Spleen (tissue), 11 donors: ENCODE measurements around the gene NCAPG2. TPM values are rescaled to one million over a fixed set of nuclear protein-coding genes. Genes with fewer than 3 reads are reported as not detected.
A peak's percentile ranks its signal among the peaks of the same experiment; 100 is the strongest.

ENCODE experiments used
- DNase-seq: peaks from one replicate; pipeline ENCODE4 v3.0.0-alpha.2; 2020
- H3K27ac ChIP-seq, 8 donors: fragments of 200-600 bp; sonication (generic) in 7 of 8; 1 replicate in 4 of 8; 2 replicates in 4 of 8; pipeline versions ENCODE4 v1.5.0 to v1.8.0; 2016 to 2021; ENCODE audit warnings: inconsistent platforms in 4 of 8, mild to moderate bottlenecking in 4 of 8, moderate library complexity in 1 of 8
- H3K27me3 ChIP-seq, 7 donors: fragments of 200-600 bp; sonication (generic) in 6 of 7; replicated peaks in 1 of 7; 1 replicate in 4 of 7; 2 replicates in 3 of 7; pipeline versions ENCODE4 v1.5.0 to v1.8.0; 2016 to 2021; ENCODE audit warnings: inconsistent platforms in 3 of 7, mild to moderate bottlenecking in 1 of 7
- H3K36me3 ChIP-seq, 6 donors: fragments of 200-600 bp; sonication (generic) in 5 of 6; 1 replicate in 4 of 6; 2 replicates in 2 of 6; pipeline versions ENCODE4 v1.5.0 to v1.8.0; 2016 to 2021; ENCODE audit warnings: inconsistent platforms in 2 of 6
- H3K4me1 ChIP-seq, 6 donors: fragments of 200-600 bp; sonication (generic) in 5 of 6; 1 replicate in 3 of 6; 2 replicates in 3 of 6; pipeline versions ENCODE4 v1.5.0 to v1.8.0; 2016 to 2021; ENCODE audit warnings: inconsistent platforms in 3 of 6
- H3K4me3 ChIP-seq, 8 donors: fragments of 200-600 bp; sonication (generic) in 7 of 8; 1 replicate in 4 of 8; 2 replicates in 4 of 8; pipeline versions ENCODE4 v1.5.0 to v1.8.0; 2016 to 2021; ENCODE audit warnings: inconsistent platforms in 4 of 8, mild to moderate bottlenecking in 4 of 8, moderate library complexity in 2 of 8
- H3K9me3 ChIP-seq, 8 donors: fragments of 200-600 bp; sonication (generic) in 7 of 8; 1 replicate in 4 of 8; 2 replicates in 4 of 8; pipeline versions ENCODE4 v1.5.0 to v1.8.0; 2016 to 2021; ENCODE audit warnings: inconsistent platforms in 4 of 8
- POLR2A ChIP-seq, 3 donors: fragments of 450-650 bp; IDR thresholded peaks; one replicate each; pipeline ENCODE4 v1.5.1; 2017; ENCODE audit warnings: antibody characterized with exemption in 3 of 3, mild to moderate bottlenecking in 1 of 3
- POLR2AphosphoS5 ChIP-seq, 3 donors: sonication (generic); formaldehyde crosslinking; IDR thresholded peaks; one replicate each; pipeline ENCODE4 v1.5.1; 2017; ENCODE audit warnings: antibody characterized with exemption in 3 of 3
- WGBS, 5 donors: extraction: QIAGEN DNeasy Blood & Tissue Kit in 3 of 5; methylation state at CpG; one replicate each; pipeline versions ENCODE4 v1.1.5 to v1.1.7; 2013 to 2018; 5-methylcytosine and 5-hydroxymethylcytosine counted together
- intact Hi-C: fragments of 100-400 bp; cut with DNase I; formaldehyde crosslinking; loops from one replicate; pipeline ENCODE4 v1.15.0; 2023; ENCODE audit warnings: low total_unique reads
- polyA plus RNA-seq, 3 donors: library from polyadenylated mRNA; stranded (reverse); fragments of 200-250 nt; gene quantifications; one replicate each; pipeline ENCODE4 v1.2.1, GENCODE V29; 2013
- total RNA-seq, 7 donors: library from RNA; depleted of rRNA in 3 of 7; stranded (reverse); fragments of >200 nt in 3 of 7; fragmentation: NEBNext Ultra II Directional in 4 of 7; extraction: Animal tissue kit (Norgen Biotek cat#: 25700) in 4 of 7; gene quantifications; one replicate each; pipeline versions ENCODE4 v1.1.0 to v1.2.1, GENCODE V29; 2016 to 2021
- TF ChIP-seq, protein P1 (sequence below), 11 experiments: fragments of 200-600 bp in 7 of 11; fragments of 450-650 bp in 4 of 11; sonication (generic) in 4 of 11; IDR thresholded peaks in 8 of 11; conservative IDR thresholded peaks in 3 of 11; 1 replicate in 7 of 11; 2 replicates in 4 of 11; pipeline versions ENCODE4 v1.4.0 to v1.8.0; 2016 to 2021; ENCODE audit warnings: antibody characterized with exemption in 11 of 11, inconsistent platforms in 4 of 11, mild to moderate bottlenecking in 1 of 11
- donor health status: healthy with polysubstance abuse.
- donor health status: DM: no; HTN: no; CAD: no; lungs with moderate emphysema.
- donor health status: DM: no; HTN: no; CAD: no.
- donor health status: Bipolar disorder and iron deficiency.
- donor health status: healthy.
- donor health status: DM: no; HTN: no; CAD: no.
- donor health status: DM: yes; HTN: yes; CAD: no.

The NCAPG2 gene
- total and polyA plus RNA-seq, 10 donors: 2.2 to 18.0 (median 10.8) TPM

DNA sequence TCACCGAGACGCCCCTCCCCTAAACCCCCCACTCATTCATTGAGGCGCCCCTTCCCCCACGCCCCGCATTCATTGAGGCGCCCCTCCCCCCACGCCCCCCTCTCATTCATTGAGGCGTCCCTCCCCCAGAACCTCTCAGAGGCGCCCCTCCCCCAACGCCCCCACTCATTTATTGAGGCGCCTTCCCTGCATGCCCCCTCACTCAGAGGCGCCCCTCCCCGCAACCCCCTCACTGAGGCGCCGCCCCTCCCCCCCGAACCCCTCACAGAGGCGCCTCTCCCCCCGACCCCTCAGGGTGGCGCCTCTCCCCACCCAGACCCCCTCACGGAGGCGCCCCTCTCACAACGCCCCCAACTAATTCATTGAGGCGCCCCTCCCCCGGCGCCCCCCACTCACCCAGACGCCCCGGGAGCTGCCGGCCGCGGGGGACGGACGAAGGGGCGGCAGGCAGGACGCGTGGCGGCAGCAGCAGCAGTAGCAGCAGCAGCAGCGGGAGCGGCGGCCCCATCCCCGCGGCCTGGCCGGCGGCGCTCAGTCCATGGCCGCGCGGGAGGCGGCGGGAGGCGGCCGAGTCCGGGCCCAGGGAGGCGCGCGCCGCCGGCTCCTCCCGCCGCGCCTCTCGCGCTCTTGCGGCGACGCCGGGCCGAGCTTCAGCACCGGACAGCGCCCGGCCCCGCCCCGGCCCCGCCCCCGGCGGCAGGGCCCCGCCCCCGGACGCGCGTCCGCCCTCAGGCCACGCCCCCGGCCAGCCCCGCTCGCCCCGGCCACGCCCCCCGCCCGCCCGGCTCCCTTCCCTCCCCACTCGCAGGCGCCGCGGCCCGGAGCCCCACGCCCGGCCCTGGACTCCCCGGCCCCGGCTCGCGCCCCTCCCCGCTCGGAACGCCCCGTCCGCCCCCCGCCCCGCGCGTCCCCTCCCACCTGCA lies 117.2 kb downstream of the NCAPG2 start, which contains the start of gene PTPRN2:
Gene PTPRN2, minus strand, starts transcription at position 662 of the 923 bp plus-strand sequence.
- intact Hi-C loops: no loop called here
- H3K27me3 ChIP-seq: peaks cover 0 to 67% (median 49%) of the 10 kb centered on the region in 7 donors
- TF ChIP-seq POLR2AphosphoS5 (IDR thresholded peaks at IDR 0.05) (no peak), POLR2A (IDR thresholded peaks at IDR 0.05) (no peak)
- TF ChIP-seq, protein P1, sequence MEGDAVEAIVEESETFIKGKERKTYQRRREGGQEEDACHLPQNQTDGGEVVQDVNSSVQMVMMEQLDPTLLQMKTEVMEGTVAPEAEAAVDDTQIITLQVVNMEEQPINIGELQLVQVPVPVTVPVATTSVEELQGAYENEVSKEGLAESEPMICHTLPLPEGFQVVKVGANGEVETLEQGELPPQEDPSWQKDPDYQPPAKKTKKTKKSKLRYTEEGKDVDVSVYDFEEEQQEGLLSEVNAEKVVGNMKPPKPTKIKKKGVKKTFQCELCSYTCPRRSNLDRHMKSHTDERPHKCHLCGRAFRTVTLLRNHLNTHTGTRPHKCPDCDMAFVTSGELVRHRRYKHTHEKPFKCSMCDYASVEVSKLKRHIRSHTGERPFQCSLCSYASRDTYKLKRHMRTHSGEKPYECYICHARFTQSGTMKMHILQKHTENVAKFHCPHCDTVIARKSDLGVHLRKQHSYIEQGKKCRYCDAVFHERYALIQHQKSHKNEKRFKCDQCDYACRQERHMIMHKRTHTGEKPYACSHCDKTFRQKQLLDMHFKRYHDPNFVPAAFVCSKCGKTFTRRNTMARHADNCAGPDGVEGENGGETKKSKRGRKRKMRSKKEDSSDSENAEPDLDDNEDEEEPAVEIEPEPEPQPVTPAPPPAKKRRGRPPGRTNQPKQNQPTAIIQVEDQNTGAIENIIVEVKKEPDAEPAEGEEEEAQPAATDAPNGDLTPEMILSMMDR (IDR thresholded peaks at IDR 0.05 in 8 of 11, conservative IDR thresholded peaks at IDR 0.05 in 3 of 11): no peak
- H3K36me3 ChIP-seq: no peaks in the 10 kb centered on the region
- H3K4me1 ChIP-seq: peaks cover 10 to 29% (median 16%) of the 10 kb centered on the region in 6 donors
- peak within 1 kb of the TSS in 6 of 8 donors; percentile 7 to 61 (median 36) for H3K4me3 ChIP-seq
- WGBS, 5 donors: 1 to 4% (median 2%) methylated on average over 10 to 110 of the region's 110 CpGs
- DNase-seq: peak; percentile 77
- H3K27ac ChIP-seq: no peak within 1 kb of the TSS
- peaks cover 0 to 3% (median 0%) of the 10 kb centered on the region in 8 donors for H3K9me3 ChIP-seq

DNA sequence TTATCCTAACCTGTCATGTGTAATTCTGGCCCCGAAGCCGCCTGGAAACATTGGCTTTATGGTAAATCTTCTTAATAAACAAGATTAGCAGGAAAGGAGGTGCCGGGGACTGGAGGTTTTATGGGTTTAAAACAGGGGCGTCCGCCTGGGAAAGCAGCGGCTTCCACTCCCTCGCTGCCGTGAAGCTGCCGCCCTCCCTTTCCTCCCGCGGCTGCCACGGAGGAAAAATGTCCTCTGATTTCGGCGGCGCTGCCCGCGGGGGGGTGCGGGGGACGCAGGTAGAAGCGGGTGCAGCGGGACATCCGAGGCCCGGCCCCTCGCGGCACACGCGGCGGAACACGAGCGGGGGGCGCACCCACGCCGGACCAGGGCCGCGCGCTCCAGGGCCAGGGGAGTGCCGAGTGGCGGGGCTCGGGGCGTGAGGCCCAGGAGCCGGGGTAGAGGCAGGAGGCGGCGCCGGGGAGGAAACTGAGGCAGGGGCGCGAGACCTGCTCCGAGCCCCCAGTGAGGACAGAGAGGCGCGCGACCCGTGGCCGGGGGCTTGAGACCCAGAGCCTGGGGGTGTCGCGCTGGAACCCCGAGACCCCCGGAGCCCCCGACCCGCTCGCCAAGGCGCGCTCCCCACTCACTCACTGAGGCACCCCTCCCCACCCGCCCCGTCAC lies 118.0 kb downstream of the NCAPG2 start:
- peak; percentile 49 for DNase-seq
- WGBS, 5 donors: 8 to 16% (median 9%) methylated on average over 33 to 63 of the region's 63 CpGs
- peaks cover 0 to 75% (median 49%) of the 10 kb centered on the region in 7 donors for H3K27me3 ChIP-seq
- TF ChIP-seq POLR2AphosphoS5 (IDR thresholded peaks at IDR 0.05) (no peak), POLR2A (IDR thresholded peaks at IDR 0.05) (no peak)
- TF ChIP-seq, protein P1 (IDR thresholded peaks at IDR 0.05 in 8 of 11, conservative IDR thresholded peaks at IDR 0.05 in 3 of 11): no peak
- peaks cover 10 to 29% (median 16%) of the 10 kb centered on the region in 6 donors for H3K4me1 ChIP-seq
- H3K9me3 ChIP-seq: peaks cover 0 to under 1% (median 0%) of the 10 kb centered on the region in 8 donors
- H3K36me3 ChIP-seq: no peaks in the 10 kb centered on the region
- peak overlapping the region in 2 of 8 donors; percentile 2 to 61 for H3K4me3 ChIP-seq
- no peak overlapping the region for H3K27ac ChIP-seq
- intact Hi-C loops: no loop called here

DNA sequence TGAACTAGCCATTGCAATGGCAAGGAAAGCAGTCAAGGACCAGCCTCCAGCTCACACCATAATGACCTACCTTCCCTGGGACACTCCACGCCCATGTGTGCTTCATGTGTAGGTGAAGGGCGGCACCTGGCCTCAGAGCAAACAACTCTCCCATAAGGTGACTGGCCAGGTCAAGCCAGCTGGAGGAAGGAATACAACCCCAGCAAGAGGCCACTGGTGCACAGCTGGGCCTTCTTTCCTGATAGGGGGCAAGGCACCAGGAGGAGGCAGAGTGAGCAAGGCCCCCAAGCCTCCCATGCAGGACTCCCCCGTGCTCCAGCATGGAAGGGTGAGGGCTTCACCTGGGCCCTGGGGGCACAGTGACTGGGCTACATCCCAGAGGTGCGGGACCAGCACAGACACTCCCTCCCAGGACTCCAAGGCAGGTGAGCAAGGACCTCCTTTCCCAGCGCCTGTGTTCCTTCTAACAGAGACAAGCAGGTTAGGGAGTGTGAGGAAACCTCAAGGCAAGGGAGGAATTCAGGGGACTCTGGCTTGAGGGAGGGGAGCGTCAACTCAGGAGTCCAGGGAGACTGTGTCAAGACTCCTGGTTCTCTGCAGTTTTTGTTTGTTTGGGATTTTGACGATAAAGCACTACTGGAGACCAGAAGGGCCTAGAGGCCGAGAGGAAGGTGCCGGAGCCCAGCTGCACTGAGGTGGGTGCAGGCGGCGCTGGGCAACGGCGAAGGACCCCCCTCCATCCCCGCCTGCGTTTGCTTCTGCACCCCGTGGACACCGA lies 118.7 kb downstream of the NCAPG2 start:
- intact Hi-C loops: no loop called here
- Histone ChIP-seq H3K27me3 (peaks cover 0 to 79% (median 49%) of the 10 kb centered on the region in 7 donors), H3K36me3 (no peaks in the 10 kb centered on the region), H3K27ac (no peak overlapping the region), H3K9me3 (peaks cover 0 to 7% (median 1%) of the 10 kb centered on the region in 8 donors), H3K4me1 (peaks cover 10 to 29% (median 16%) of the 10 kb centered on the region in 6 donors), H3K4me3 (peak overlapping the region in 2 of 8 donors; percentile 2 to 61)
- 36 to 51% (median 49%) methylated on average over 16 to 17 of the region's 17 CpGs for WGBS, 5 donors
- DNase-seq: peak; percentile 55
- TF ChIP-seq POLR2AphosphoS5 (IDR thresholded peaks at IDR 0.05) (no peak), POLR2A (IDR thresholded peaks at IDR 0.05) (no peak)
- TF ChIP-seq, protein P1 (IDR thresholded peaks at IDR 0.05 in 8 of 11, conservative IDR thresholded peaks at IDR 0.05 in 3 of 11): no peak
